SH-SY5Y (cell line): ENCODE results near the gene LONP2.

Experiments
- GATA2 ChIP-seq: IDR thresholded peaks from 2 replicates; pipeline ENCODE4 v1.6.1; 2011; ENCODE audit warnings: mild to moderate bottlenecking, low read depth, low read length
- GATA3 ChIP-seq: IDR thresholded peaks from 2 replicates; pipeline ENCODE4 v1.6.1; 2011; ENCODE audit warnings: low read depth, mild to moderate bottlenecking, low read length, moderate library complexity

DNA sequence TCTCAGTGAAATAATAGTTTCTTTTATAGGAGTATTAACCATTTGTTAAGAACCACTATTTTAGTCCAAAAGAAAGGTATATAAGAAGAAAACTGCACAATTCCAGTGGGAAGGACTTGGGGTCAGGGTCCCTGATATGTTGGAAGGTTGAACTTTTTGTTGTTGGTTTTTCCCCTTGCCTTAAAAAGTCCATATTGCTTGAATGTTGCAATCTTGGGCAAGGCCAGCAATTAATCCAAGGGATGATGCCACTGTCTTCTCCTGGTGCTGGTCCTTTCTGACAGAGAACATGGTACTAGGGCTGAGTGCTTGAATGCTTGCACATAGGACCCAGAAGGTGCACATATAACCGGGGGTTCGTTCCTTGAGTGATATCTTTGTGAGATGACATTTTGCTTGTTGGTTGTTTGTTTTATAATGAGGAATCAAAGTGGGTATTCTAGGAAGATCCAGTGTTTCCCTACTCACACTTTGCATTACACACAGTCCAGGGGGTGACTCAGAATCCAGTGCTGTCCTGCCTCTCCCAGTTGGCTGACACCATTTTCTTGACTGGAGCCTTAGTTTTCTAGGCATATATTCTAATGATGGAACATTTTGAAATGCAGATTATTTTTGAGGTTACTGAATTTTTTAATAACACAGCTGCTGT, 86.2 kb downstream of the LONP2 start:
- TF ChIP-seq GATA3 (no peak), GATA2 (no peak)
